ENCODE results near the gene GTF3C4. TPM values are rescaled to one million over a fixed set of nuclear protein-coding genes. Genes with fewer than 3 reads are reported as not detected.

Gene GTF3C4
- polyA plus RNA-seq, 3 donors: 0.99 to 2.7 (median 2.1) TPM

- intact Hi-C loops (cut with micrococcal nuclease): no loop called here
- no peak for DNase-seq
- Mint-ChIP-seq H3K4me1 (no peaks in the 10 kb centered on the region), H3K27me3 (ENCODE audit: low read depth in 3 of 3) (peaks cover 0 to 3% (median 2%) of the 10 kb centered on the region in 3 donors), H3K36me3 (no peaks in the 10 kb centered on the region), H3K27ac (no peak overlapping the region), H3K4me3 (no peak overlapping the region), H3K9me3 (peaks cover 0 to 2% (median 0%) of the 10 kb centered on the region in 7 donors)
- no peak overlapping the region for H2AFZ ChIP-seq (ENCODE audit: insufficient read depth, low read depth, low read length, poor library complexity, severe bottlenecking)
- no peak overlapping the region for H3K4me2 ChIP-seq (replicated peaks; ENCODE audit: extremely low read depth, low read length, poor library complexity, severe bottlenecking)
- H3K4me1 ChIP-seq (ENCODE audit: control insufficient read depth in 1 of 2, insufficient read depth in 2 of 2, low read length in 2 of 2): no peaks in the 10 kb centered on the region
- no peak overlapping the region for H3K9ac ChIP-seq (ENCODE audit: insufficient read depth, low read length, poor library complexity, severe bottlenecking)
- H3K27me3 ChIP-seq (ENCODE audit: control insufficient read depth in 2 of 2, insufficient read depth in 2 of 2, low read length in 2 of 2): no peaks in the 10 kb centered on the region
- H3K4me3 ChIP-seq (replicated peaks in 1 of 3; ENCODE audit: low read depth in 2 of 3, low read length in 3 of 3): no peak overlapping the region
- H3K36me3 ChIP-seq (replicated peaks in 1 of 2; ENCODE audit: control insufficient read depth in 1 of 2, insufficient read depth in 2 of 2, low read length in 2 of 2): no peaks in the 10 kb centered on the region
- no peaks in the 10 kb centered on the region for H4K20me1 ChIP-seq (ENCODE audit: insufficient read depth, low read length)
- 61% methylated on average over 15 of the region's 17 CpGs for WGBS (ENCODE audit: insufficient coverage)
- H3K79me2 ChIP-seq (ENCODE audit: insufficient read depth, low read length): no peaks in the 10 kb centered on the region
- no peaks in the 10 kb centered on the region for H3K9me3 ChIP-seq (replicated peaks in 1 of 2; ENCODE audit: control insufficient read depth in 1 of 2, insufficient read depth in 1 of 2, low read length in 2 of 2)
- TF ChIP-seq CTCF (IDR thresholded peaks at IDR 0.05): no peak
- no peak overlapping the region for H3K27ac ChIP-seq (ENCODE audit: low read depth in 1 of 2, low read length in 2 of 2)
Observed at GRCh38 chr9:132732326-132733259, 62.3 kb downstream of the GTF3C4 start.

- no peaks in the 10 kb centered on the region for H3K27me3 ChIP-seq (ENCODE audit: control insufficient read depth in 2 of 2, insufficient read depth in 2 of 2, low read length in 2 of 2)
- no peaks in the 10 kb centered on the region for H3K9me3 Mint-ChIP-seq
- DNase-seq: no peak
- H3K4me1 ChIP-seq (ENCODE audit: control insufficient read depth in 1 of 2, insufficient read depth in 2 of 2, low read length in 2 of 2): no peaks in the 10 kb centered on the region
- H3K79me2 ChIP-seq (ENCODE audit: insufficient read depth, low read length): no peaks in the 10 kb centered on the region
- H3K9me3 ChIP-seq (replicated peaks in 1 of 2; ENCODE audit: control insufficient read depth in 1 of 2, insufficient read depth in 1 of 2, low read length in 2 of 2): no peaks in the 10 kb centered on the region
- no peaks in the 10 kb centered on the region for H3K36me3 ChIP-seq (replicated peaks in 1 of 2; ENCODE audit: control insufficient read depth in 1 of 2, insufficient read depth in 2 of 2, low read length in 2 of 2)
- H3K27ac ChIP-seq (ENCODE audit: low read depth in 1 of 2, low read length in 2 of 2): no peak overlapping the region
- H3K4me3 ChIP-seq (replicated peaks in 1 of 3; ENCODE audit: low read depth in 2 of 3, low read length in 3 of 3): no peak overlapping the region
- WGBS (ENCODE audit: insufficient coverage): 88% methylated on average over 21 of the region's 22 CpGs
- no peak overlapping the region for H3K4me3 Mint-ChIP-seq
- H3K27ac Mint-ChIP-seq: no peak overlapping the region
- TF ChIP-seq CTCF (IDR thresholded peaks at IDR 0.05): no peak
- H3K36me3 Mint-ChIP-seq: no peaks in the 10 kb centered on the region
- no peaks in the 10 kb centered on the region for H4K20me1 ChIP-seq (ENCODE audit: insufficient read depth, low read length)
- no peak overlapping the region for H3K4me2 ChIP-seq (replicated peaks; ENCODE audit: extremely low read depth, low read length, poor library complexity, severe bottlenecking)
- no peaks in the 10 kb centered on the region for H3K4me1 Mint-ChIP-seq
- H3K27me3 Mint-ChIP-seq (ENCODE audit: low read depth in 3 of 3): peaks cover 0 to 2% (median 2%) of the 10 kb centered on the region in 3 donors
- no peak overlapping the region for H3K9ac ChIP-seq (ENCODE audit: insufficient read depth, low read length, poor library complexity, severe bottlenecking)
- intact Hi-C loops (cut with micrococcal nuclease): no loop called here
- no peak overlapping the region for H2AFZ ChIP-seq (ENCODE audit: insufficient read depth, low read depth, low read length, poor library complexity, severe bottlenecking)
Observed at GRCh38 chr9:132733260-132733815, 63.1 kb downstream of the GTF3C4 start.

Measured in CD14-positive monocyte (primary cell).